ENCODE measurements around the gene HDAC4.

The HDAC4 gene

GRCh38 chr2:239230318-239231052, 170.3 kb downstream of the HDAC4 start:
- no peak overlapping the region for H3K4me3 ChIP-seq (ENCODE audit: control insufficient read depth, low read depth, low read length)
- DNase-seq (ENCODE audit: low read depth): no peak
- TF ChIP-seq CTCF (conservative IDR thresholded peaks at IDR 0.05; ENCODE audit: control insufficient read depth, insufficient read depth, low read depth, low read length): no peak

GRCh38 chr2:239229545-239230279, 171.1 kb downstream of the HDAC4 start:
- DNase-seq (ENCODE audit: low read depth): no peak
- no peak for TF ChIP-seq CTCF (conservative IDR thresholded peaks at IDR 0.05; ENCODE audit: control insufficient read depth, insufficient read depth, low read depth, low read length)
- no peak overlapping the region for H3K4me3 ChIP-seq (ENCODE audit: control insufficient read depth, low read depth, low read length)

GRCh38 chr2:239227661-239228371, 173.0 kb downstream of the HDAC4 start:
- peak; percentile 27 for DNase-seq (ENCODE audit: low read depth)
- no peak overlapping the region for H3K4me3 ChIP-seq (ENCODE audit: control insufficient read depth, low read depth, low read length)

GRCh38 chr2:239226677-239227581, 173.9 kb downstream of the HDAC4 start:
- no peak for TF ChIP-seq CTCF (conservative IDR thresholded peaks at IDR 0.05; ENCODE audit: control insufficient read depth, insufficient read depth, low read depth, low read length)
- no peak for DNase-seq (ENCODE audit: low read depth)
- no peak overlapping the region for H3K4me3 ChIP-seq (ENCODE audit: control insufficient read depth, low read depth, low read length)

More at GRCh38 chr2:239227661-239228371, 173.0 kb downstream of the HDAC4 start:
- no peak for TF ChIP-seq CTCF (conservative IDR thresholded peaks at IDR 0.05; ENCODE audit: control insufficient read depth, insufficient read depth, low read depth, low read length)

GRCh38 chr2:239225871-239226561, 174.8 kb downstream of the HDAC4 start:
- no peak for TF ChIP-seq CTCF (conservative IDR thresholded peaks at IDR 0.05; ENCODE audit: control insufficient read depth, insufficient read depth, low read depth, low read length)
- peak; percentile 68 for DNase-seq (ENCODE audit: low read depth)
- H3K4me3 ChIP-seq (ENCODE audit: control insufficient read depth, low read depth, low read length): no peak overlapping the region

All from fibroblast of mammary gland (primary cell).